OCI-LY1 (cell line): ENCODE data around the gene AKNAD1.
"Not testable (repeated sequence)": the region's sequence is repeated elsewhere in the genome, so short reads cannot be mapped to it uniquely, and the experiment has no call there.

ENCODE experiments used
- H2AFZ ChIP-seq: fragments of 200-600 bp; sonication (generic), shearing (Covaris generic); 2 replicates; pipeline ENCODE4 v1.6.0; 2014; ENCODE audit warnings: antibody characterized with exemption, mild to moderate bottlenecking, low read length
- H3F3A ChIP-seq: fragments of 200-600 bp; sonication (generic), shearing (Covaris generic); 2 replicates; pipeline ENCODE4 v1.6.0; 2014; ENCODE audit warnings: mild to moderate bottlenecking, antibody characterized with exemption, low read length, moderate library complexity; ENCODE audit not compliant: insufficient read depth
- H3K27ac ChIP-seq: fragments of 200-600 bp; sonication (generic); 2 replicates; pipeline ENCODE4 v1.5.1; 2014; ENCODE audit warnings: low read length, mixed run types, mild to moderate bottlenecking, low read depth; ENCODE audit not compliant: poor library complexity, severe bottlenecking
- H3K27me3 ChIP-seq: fragments of 200-600 bp; sonication (generic); 2 replicates; pipeline ENCODE4 v1.6.0; 2014; ENCODE audit warnings: antibody characterized with exemption, mild to moderate bottlenecking, low read length, moderate library complexity; ENCODE audit not compliant: insufficient read depth
- H3K36me3 ChIP-seq: fragments of 200-600 bp; sonication (generic); 2 replicates; pipeline ENCODE4 v1.6.1; 2014; ENCODE audit warnings: mild to moderate bottlenecking, antibody characterized with exemption, low read length, moderate library complexity, mixed read lengths; ENCODE audit not compliant: insufficient read depth
- H3K4me1 ChIP-seq: fragments of 200-600 bp; sonication (generic); 2 replicates; pipeline ENCODE4 v1.5.1; 2014; ENCODE audit warnings: mild to moderate bottlenecking, low read length, moderate library complexity; ENCODE audit not compliant: insufficient read depth, severe bottlenecking
- H3K4me2 ChIP-seq: fragments of 200-600 bp; sonication (generic), shearing (Covaris generic); 2 replicates; pipeline ENCODE4 v1.6.1; 2014; ENCODE audit warnings: low read length
- H3K4me3 ChIP-seq: fragments of 200-600 bp; sonication (generic); 2 replicates; pipeline ENCODE4 v1.5.1; 2014; ENCODE audit warnings: low read length, low read depth, mild to moderate bottlenecking, mixed read lengths; ENCODE audit not compliant: poor library complexity, severe bottlenecking
- H3K79me2 ChIP-seq: fragments of 200-600 bp; shearing (Covaris generic); 2 replicates; pipeline ENCODE4 v1.6.1; 2016; ENCODE audit warnings: mixed run types, low read length, mixed read lengths; ENCODE audit not compliant: insufficient read depth
- H3K9ac ChIP-seq: fragments of 200-600 bp; sonication (generic), shearing (Covaris generic); 2 replicates; pipeline ENCODE4 v1.6.1; 2014; ENCODE audit warnings: mild to moderate bottlenecking, low read length, mixed read lengths
- H3K9me2 ChIP-seq: fragments of 200-600 bp; sonication (generic), shearing (Covaris generic); 2 replicates; pipeline ENCODE4 v1.6.1; 2014; ENCODE audit warnings: low read depth, mild to moderate bottlenecking, low read length, mixed read lengths
- H3K9me3 ChIP-seq: fragments of 200-600 bp; shearing (Covaris generic); 2 replicates; pipeline ENCODE4 v1.6.1; 2014; ENCODE audit warnings: low read length, mixed read lengths
- H4K20me1 ChIP-seq: fragments of 200-600 bp; sonication (generic), shearing (Covaris generic); 2 replicates; pipeline ENCODE4 v1.6.0; 2016; ENCODE audit warnings: mild to moderate bottlenecking, low read length; ENCODE audit not compliant: insufficient read depth
- EZH2 ChIP-seq: fragments of 200-600 bp; sonication (generic), shearing (Covaris generic); IDR thresholded peaks from 2 replicates; pipeline ENCODE4 v1.8.0; 2017; ENCODE audit warnings: borderline replicate concordance, mixed run types, mild to moderate bottlenecking, antibody characterized with exemption, low read length, moderate library complexity, mixed read lengths
- TF ChIP-seq, protein P1 (sequence below): fragments of 200-600 bp; sonication (generic), shearing (Covaris generic); IDR thresholded peaks from 2 replicates; pipeline ENCODE4 v1.5.1; 2017; ENCODE audit warnings: mild to moderate bottlenecking, antibody characterized with exemption, low read length, moderate library complexity, mixed read lengths

AKNAD1 gene

DNA sequence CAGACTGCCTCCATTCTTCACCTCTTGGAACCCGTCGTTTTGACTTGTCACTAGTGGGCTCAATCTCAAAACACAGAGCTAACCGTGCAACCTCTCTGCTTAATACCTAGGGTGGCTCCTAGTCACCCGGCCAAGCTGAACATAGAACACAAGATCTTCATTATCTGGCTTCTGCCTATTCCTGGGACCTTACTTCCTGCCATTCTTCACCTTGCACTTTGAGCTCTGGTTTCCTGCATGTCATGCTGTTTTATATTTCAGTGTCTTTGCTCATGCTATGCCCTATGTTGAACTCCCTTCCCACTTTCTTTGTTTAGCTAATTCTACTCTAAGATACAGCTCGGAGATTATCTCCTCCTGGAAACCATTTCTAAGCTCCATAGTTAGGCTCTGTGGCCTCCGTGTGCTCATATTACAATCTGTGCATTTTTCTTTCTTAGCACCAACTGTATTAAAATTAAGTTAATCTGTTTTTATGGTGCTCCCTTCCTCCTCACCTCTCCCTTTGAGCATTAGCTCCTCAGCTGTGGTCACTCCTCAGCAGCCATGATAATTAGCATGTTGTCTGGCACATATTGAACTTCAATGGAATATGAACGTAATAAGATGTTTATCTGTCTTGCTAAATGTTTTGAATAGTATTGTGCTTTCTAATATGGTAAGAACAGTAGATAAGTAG, 33.0 kb upstream of the AKNAD1 start:
- peaks cover 12% of the 10 kb centered on the region for H3K79me2 ChIP-seq

DNA sequence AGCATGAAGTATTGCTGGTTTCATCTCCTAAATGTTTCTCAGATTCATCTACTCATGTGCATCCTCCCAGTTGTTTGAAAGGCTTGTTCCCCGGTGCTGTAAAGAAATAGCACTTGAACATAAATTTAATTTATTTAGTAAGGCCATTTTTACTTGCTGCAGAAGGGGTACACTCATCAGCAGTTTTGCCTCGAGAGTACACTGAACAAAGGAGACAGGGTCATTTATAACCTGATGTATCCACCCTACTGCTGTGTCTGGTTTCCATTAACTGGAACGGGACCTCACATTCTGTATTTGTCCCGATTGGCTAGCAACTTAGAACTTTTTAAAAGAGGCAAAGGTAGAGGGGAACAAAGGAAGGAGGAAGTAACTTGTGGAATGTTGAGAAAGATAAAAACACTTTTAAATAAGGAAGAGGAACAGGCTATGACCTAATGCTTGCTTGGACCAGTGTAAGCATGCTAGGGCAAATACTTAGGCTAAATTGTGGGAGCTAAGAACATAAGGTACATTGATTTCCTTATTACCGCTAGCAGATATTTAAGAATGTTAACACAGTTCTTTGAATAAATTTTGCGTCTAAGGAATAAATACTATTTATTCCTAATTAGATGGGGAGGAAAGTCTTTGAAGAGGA, 32.2 kb upstream of the AKNAD1 start:
- not testable (repeated sequence) for H3K4me2 ChIP-seq, H4K20me1 ChIP-seq

More for the DNA sequence above, 33.0 kb upstream of the AKNAD1 start:
- no peaks in the 10 kb centered on the region for H3F3A ChIP-seq
- no peak overlapping the region for H3K4me2 ChIP-seq
- no peaks in the 10 kb centered on the region for H3K9me3 ChIP-seq
- no peaks in the 10 kb centered on the region for H3K27me3 ChIP-seq
- H3K27ac ChIP-seq: no peak overlapping the region
- H3K4me3 ChIP-seq: no peak overlapping the region
- H3K9ac ChIP-seq: no peak overlapping the region
- H4K20me1 ChIP-seq: no peaks in the 10 kb centered on the region
- no peaks in the 10 kb centered on the region for H3K4me1 ChIP-seq
- no peak overlapping the region for H2AFZ ChIP-seq
- TF ChIP-seq, protein P1, sequence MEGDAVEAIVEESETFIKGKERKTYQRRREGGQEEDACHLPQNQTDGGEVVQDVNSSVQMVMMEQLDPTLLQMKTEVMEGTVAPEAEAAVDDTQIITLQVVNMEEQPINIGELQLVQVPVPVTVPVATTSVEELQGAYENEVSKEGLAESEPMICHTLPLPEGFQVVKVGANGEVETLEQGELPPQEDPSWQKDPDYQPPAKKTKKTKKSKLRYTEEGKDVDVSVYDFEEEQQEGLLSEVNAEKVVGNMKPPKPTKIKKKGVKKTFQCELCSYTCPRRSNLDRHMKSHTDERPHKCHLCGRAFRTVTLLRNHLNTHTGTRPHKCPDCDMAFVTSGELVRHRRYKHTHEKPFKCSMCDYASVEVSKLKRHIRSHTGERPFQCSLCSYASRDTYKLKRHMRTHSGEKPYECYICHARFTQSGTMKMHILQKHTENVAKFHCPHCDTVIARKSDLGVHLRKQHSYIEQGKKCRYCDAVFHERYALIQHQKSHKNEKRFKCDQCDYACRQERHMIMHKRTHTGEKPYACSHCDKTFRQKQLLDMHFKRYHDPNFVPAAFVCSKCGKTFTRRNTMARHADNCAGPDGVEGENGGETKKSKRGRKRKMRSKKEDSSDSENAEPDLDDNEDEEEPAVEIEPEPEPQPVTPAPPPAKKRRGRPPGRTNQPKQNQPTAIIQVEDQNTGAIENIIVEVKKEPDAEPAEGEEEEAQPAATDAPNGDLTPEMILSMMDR: no peak
- no peak for TF ChIP-seq EZH2
- peaks cover 5% of the 10 kb centered on the region; the same call in 1 of the 2 replicates for H3K36me3 ChIP-seq
- no peaks in the 10 kb centered on the region for H3K9me2 ChIP-seq

DNA sequence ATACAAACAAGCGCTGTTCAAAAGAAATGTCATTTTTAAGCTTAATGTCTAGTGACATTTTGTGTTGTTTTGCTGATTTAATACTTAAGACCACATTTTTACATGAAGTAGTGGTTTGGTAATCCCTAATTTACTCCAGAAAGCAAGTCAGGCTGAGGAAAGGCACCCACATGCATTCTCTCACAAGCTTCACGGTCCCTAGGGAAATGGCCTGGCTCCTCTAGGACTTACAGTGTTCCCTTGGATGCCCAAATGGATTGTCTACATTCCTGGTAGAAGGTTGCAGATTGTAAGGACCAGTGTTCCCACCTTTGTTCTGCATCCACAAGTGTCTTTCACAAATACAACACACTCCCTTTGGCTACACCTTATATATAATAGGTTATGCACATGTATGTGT, 29.4 kb upstream of the AKNAD1 start:
- no peak overlapping the region for H3K9ac ChIP-seq
- no peaks in the 10 kb centered on the region for H4K20me1 ChIP-seq
- H3K9me2 ChIP-seq: no peaks in the 10 kb centered on the region
- no peak overlapping the region for H3K27ac ChIP-seq
- H3K27me3 ChIP-seq: no peaks in the 10 kb centered on the region
- H3F3A ChIP-seq: no peaks in the 10 kb centered on the region
- no peak overlapping the region for H3K4me3 ChIP-seq
- H2AFZ ChIP-seq: no peak overlapping the region
- H3K4me1 ChIP-seq: no peaks in the 10 kb centered on the region
- H3K79me2 ChIP-seq: peaks cover 18% of the 10 kb centered on the region
- TF ChIP-seq, protein P1: no peak
- no peak overlapping the region for H3K4me2 ChIP-seq
- no peaks in the 10 kb centered on the region for H3K9me3 ChIP-seq
- peaks cover 5% of the 10 kb centered on the region; the same call in 1 of the 2 replicates for H3K36me3 ChIP-seq

More for the DNA sequence above, 32.2 kb upstream of the AKNAD1 start:
- not testable (repeated sequence) for H3K4me1 ChIP-seq, H3K36me3 ChIP-seq, H3K27ac ChIP-seq, H3K9me2 ChIP-seq, H3K4me3 ChIP-seq, H3K9me3 ChIP-seq, H3F3A ChIP-seq, H3K9ac ChIP-seq, H3K27me3 ChIP-seq, H2AFZ ChIP-seq
- peaks cover 14% of the 10 kb centered on the region for H3K79me2 ChIP-seq

DNA sequence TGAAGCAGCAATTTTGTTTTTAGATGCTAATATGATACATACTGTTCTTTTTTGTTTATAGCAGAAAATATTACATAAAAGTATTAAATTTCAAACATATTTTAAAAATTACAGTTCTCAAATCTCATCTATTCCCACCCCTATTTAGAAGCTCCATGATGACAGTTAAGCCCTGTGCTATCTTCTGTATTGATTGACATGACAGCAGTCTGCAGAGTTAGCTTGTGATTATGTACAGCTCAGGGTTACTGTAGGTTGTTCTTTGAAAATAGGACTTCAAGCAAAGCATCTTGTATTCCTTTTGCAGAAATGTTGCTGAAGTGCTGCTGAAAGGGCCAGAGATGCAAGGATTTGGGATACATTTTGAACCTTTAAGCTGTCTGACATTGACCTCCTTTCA, 28.1 kb upstream of the AKNAD1 start:
- no peak overlapping the region for H3K27ac ChIP-seq
- peaks cover 20% of the 10 kb centered on the region for H3K79me2 ChIP-seq
- no peaks in the 10 kb centered on the region for H3K9me3 ChIP-seq

More for the DNA sequence above, 28.1 kb upstream of the AKNAD1 start:
- Histone ChIP-seq H3K27me3 (no peaks in the 10 kb centered on the region), H3K9ac (no peak overlapping the region), H4K20me1 (no peaks in the 10 kb centered on the region), H3K4me3 (no peak overlapping the region), H3K4me1 (no peaks in the 10 kb centered on the region), H3K36me3 (peaks cover 5% of the 10 kb centered on the region; the same call in 1 of the 2 replicates), H3F3A (no peaks in the 10 kb centered on the region), H2AFZ (no peak overlapping the region), H3K9me2 (no peaks in the 10 kb centered on the region), H3K4me2 (no peak overlapping the region)
- TF ChIP-seq, protein P1: no peak
- no peak for TF ChIP-seq EZH2
